HepG2 (cell line): ENCODE results near the gene GPR32. TPM values are rescaled to one million over a fixed set of nuclear protein-coding genes. Genes with fewer than 3 reads are reported as not detected.

Source experiments
- AGO1 ChIP-seq: fragments of 200-400 bp; formaldehyde crosslinking; IDR thresholded peaks from 2 replicates; pipeline ENCODE4 v1.6.1; 2017; ENCODE audit warnings: mild to moderate bottlenecking, low read depth, low read length, moderate library complexity; ENCODE audit not compliant: poor library complexity, severe bottlenecking
- AGO2 ChIP-seq: fragments of 200-400 bp; formaldehyde crosslinking; optimal IDR thresholded peaks from 2 replicates; pipeline ENCODE3; 2017; ENCODE audit warnings: mild to moderate bottlenecking, low read depth, low read length, moderate library complexity
- AKAP8 ChIP-seq: sonication (generic); formaldehyde crosslinking; IDR thresholded peaks from 2 replicates; pipeline ENCODE4 v1.5.1; 2020; ENCODE audit warnings: mild to moderate bottlenecking, missing genetic modification reagents
- AKNA ChIP-seq: sonication (generic); formaldehyde crosslinking; IDR thresholded peaks from 2 replicates; pipeline ENCODE4 v1.4.0; 2020; ENCODE audit warnings: missing genetic modification reagents, borderline replicate concordance
- ARNT2 ChIP-seq: sonication (generic); formaldehyde crosslinking; IDR thresholded peaks from 2 replicates; pipeline ENCODE4 v1.8.0; 2022; ENCODE audit warnings: mild to moderate bottlenecking, low read depth, missing genetic modification reagents, moderate library complexity
- HNRNPL ChIP-seq: fragments of 200-400 bp; formaldehyde crosslinking; IDR thresholded peaks from 2 replicates; pipeline ENCODE4 v1.6.1; 2017; ENCODE audit warnings: mild to moderate bottlenecking, low read depth, low read length
- JDP2 ChIP-seq: sonication (generic); formaldehyde crosslinking; IDR thresholded peaks from 2 replicates; pipeline ENCODE4 v1.8.1; 2022; ENCODE audit warnings: missing genetic modification reagents, borderline replicate concordance
- PAXIP1 ChIP-seq: sonication (generic); formaldehyde crosslinking; conservative IDR thresholded peaks from 2 replicates; pipeline ENCODE4 v1.4.0; 2020; ENCODE audit warnings: mild to moderate bottlenecking, missing genetic modification reagents, moderate library complexity
- STAG1 ChIP-seq: sonication (generic); formaldehyde crosslinking; IDR thresholded peaks from 2 replicates; pipeline ENCODE4 v1.4.0; 2020; ENCODE audit warnings: missing genetic modification reagents
- TARDBP ChIP-seq: sonication (generic); formaldehyde crosslinking; IDR thresholded peaks from 2 replicates; pipeline ENCODE4 v1.8.0; 2022; ENCODE audit warnings: mild to moderate bottlenecking, missing genetic modification reagents
- TEAD3 ChIP-seq: optimal IDR thresholded peaks from 2 replicates; pipeline ENCODE3; 2016; ENCODE audit warnings: borderline replicate concordance
- ZNF749 ChIP-seq: sonication (generic); formaldehyde crosslinking; IDR thresholded peaks from 2 replicates; pipeline ENCODE4 v1.8.0; 2022; ENCODE audit warnings: mild to moderate bottlenecking, missing genetic modification reagents, moderate library complexity, borderline replicate concordance
- ZNF75D ChIP-seq: sonication (generic); formaldehyde crosslinking; IDR thresholded peaks from 2 replicates; pipeline ENCODE4 v1.8.1; 2023; ENCODE audit warnings: missing genetic modification reagents, mild to moderate bottlenecking, borderline replicate concordance
- ZNF776 ChIP-seq: sonication (generic); formaldehyde crosslinking; IDR thresholded peaks from 2 replicates; pipeline ENCODE4 v1.4.0; 2020; ENCODE audit warnings: mild to moderate bottlenecking, missing genetic modification reagents
- polyA plus RNA-seq, 8 experiments: library from polyadenylated mRNA; depleted of rRNA in 3 of 8; stranded (reverse) in 7 of 8; unstranded in 1 of 8; fragments of >200 nt; fragmentation: Illumina TruSeq in 4 of 8; extraction: Trizol in 4 of 8; gene quantifications; 2 replicates each; pipeline versions ENCODE4 v1.2.1 to v1.2.3, GENCODE V29; 2011 to 2016; ENCODE audit warnings: low read depth in 4 of 8, missing spikeins in 1 of 8, mixed read lengths in 1 of 8; ENCODE audit not compliant: insufficient read depth in 1 of 8
- total RNA-seq, 5 experiments: library from RNA; depleted of rRNA; stranded (reverse); fragments of >200 nt; fragmentation: Illumina TruSeq; extraction: Trizol; gene quantifications; 2 replicates each; pipeline ENCODE4 v1.2.3, GENCODE V29; 2016; ENCODE audit warnings: low read depth in 1 of 5
- TF ChIP-seq, protein P1 (sequence below): sonication (generic); formaldehyde crosslinking; IDR thresholded peaks from 2 replicates; pipeline ENCODE4 v1.9.0; 2021; ENCODE audit warnings: missing genetic modification reagents, borderline replicate concordance

The GPR32 gene
- total and polyA plus RNA-seq, 2 of the 13 experiments (the other 11 are each of a cell fraction or from before 2014, with no cell fraction given) = not detected

GRCh38 chr19:50794876-50795663 lies 24.8 kb downstream of the GPR32 start (continued):
- TF ChIP-seq, protein P1, sequence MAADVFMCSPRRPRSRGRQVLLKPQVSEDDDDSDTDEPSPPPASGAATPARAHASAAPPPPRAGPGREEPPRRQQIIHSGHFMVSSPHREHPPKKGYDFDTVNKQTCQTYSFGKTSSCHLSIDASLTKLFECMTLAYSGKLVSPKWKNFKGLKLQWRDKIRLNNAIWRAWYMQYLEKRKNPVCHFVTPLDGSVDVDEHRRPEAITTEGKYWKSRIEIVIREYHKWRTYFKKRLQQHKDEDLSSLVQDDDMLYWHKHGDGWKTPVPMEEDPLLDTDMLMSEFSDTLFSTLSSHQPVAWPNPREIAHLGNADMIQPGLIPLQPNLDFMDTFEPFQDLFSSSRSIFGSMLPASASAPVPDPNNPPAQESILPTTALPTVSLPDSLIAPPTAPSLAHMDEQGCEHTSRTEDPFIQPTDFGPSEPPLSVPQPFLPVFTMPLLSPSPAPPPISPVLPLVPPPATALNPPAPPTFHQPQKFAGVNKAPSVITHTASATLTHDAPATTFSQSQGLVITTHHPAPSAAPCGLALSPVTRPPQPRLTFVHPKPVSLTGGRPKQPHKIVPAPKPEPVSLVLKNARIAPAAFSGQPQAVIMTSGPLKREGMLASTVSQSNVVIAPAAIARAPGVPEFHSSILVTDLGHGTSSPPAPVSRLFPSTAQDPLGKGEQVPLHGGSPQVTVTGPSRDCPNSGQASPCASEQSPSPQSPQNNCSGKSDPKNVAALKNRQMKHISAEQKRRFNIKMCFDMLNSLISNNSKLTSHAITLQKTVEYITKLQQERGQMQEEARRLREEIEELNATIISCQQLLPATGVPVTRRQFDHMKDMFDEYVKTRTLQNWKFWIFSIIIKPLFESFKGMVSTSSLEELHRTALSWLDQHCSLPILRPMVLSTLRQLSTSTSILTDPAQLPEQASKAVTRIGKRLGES (CRISPR knock-in tag) = no peak
- TF ChIP-seq TARDBP (CRISPR knock-in tag) (peak; percentile 47), AKAP8 (CRISPR knock-in tag) (peak; percentile 99), ZNF776 (no peak), HNRNPL (peak; percentile 71; the same call in 1 of the 2 replicates), ZNF75D (CRISPR knock-in tag) (no peak), STAG1 (CRISPR knock-in tag) (no peak), PAXIP1 (CRISPR knock-in tag) (no peak), AGO1 (peak; percentile 99), JDP2 (CRISPR knock-in tag) (0 out of 2 replicates have a peak, but pooled peaks have one; percentile 30), ARNT2 (CRISPR knock-in tag) (0 out of 2 replicates have a peak, but pooled peaks have one; percentile 29), AGO2 (peak; percentile 100), ZNF749 (0 out of 2 replicates have a peak, but pooled peaks have one; percentile 45), TEAD3 (CRISPR knock-in tag) (no peak), AKNA (no peak)
